Measurements from ENCODE around the gene DSCAM.

Gene DSCAM

GRCh38 chr21:40688106-40688864, 158.7 kb downstream of the DSCAM start:
- H3K4me3 ChIP-seq (replicated peaks; ENCODE audit: low read depth, low read length), result no peak overlapping the region
- TF ChIP-seq, protein P1, sequence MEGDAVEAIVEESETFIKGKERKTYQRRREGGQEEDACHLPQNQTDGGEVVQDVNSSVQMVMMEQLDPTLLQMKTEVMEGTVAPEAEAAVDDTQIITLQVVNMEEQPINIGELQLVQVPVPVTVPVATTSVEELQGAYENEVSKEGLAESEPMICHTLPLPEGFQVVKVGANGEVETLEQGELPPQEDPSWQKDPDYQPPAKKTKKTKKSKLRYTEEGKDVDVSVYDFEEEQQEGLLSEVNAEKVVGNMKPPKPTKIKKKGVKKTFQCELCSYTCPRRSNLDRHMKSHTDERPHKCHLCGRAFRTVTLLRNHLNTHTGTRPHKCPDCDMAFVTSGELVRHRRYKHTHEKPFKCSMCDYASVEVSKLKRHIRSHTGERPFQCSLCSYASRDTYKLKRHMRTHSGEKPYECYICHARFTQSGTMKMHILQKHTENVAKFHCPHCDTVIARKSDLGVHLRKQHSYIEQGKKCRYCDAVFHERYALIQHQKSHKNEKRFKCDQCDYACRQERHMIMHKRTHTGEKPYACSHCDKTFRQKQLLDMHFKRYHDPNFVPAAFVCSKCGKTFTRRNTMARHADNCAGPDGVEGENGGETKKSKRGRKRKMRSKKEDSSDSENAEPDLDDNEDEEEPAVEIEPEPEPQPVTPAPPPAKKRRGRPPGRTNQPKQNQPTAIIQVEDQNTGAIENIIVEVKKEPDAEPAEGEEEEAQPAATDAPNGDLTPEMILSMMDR (IDR thresholded peaks at IDR 0.05; ENCODE audit: low read depth, low read length, missing control alignments), result no peak
- DNase-seq (ENCODE audit: extremely low read depth, low read depth), result no peak

DNA sequence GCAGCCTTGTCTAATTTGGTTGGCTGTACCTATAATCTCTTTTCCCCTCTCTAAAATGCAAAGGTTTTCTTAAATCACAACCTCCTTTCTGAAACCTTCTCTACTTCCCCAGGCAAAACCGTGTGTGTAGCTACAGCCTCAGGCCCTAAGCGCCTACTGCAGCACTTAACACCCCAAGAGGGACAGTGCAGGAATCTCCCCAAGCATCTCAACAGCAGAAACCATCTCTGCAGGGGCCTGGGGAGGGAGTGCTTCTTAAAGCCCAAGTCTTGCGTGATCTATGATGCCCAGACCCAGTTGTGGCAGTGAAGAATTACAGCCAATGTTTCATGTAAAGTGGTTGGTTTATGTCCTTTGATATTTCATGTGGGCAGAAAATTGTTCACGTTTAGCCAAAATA, 159.3 kb downstream of the DSCAM start:
- TF ChIP-seq, protein P1 (IDR thresholded peaks at IDR 0.05; ENCODE audit: low read depth, low read length, missing control alignments), result no peak
- DNase-seq (ENCODE audit: extremely low read depth, low read depth), result no peak
- H3K4me3 ChIP-seq (replicated peaks; ENCODE audit: low read depth, low read length), result no peak overlapping the region

- DNase-seq (ENCODE audit: extremely low read depth, low read depth), result no peak
- TF ChIP-seq, protein P1 (IDR thresholded peaks at IDR 0.05; ENCODE audit: low read depth, low read length, missing control alignments), result no peak
These were observed 160.4 kb downstream of the DSCAM start for GRCh38 chr21:40686526-40686925.

DNA sequence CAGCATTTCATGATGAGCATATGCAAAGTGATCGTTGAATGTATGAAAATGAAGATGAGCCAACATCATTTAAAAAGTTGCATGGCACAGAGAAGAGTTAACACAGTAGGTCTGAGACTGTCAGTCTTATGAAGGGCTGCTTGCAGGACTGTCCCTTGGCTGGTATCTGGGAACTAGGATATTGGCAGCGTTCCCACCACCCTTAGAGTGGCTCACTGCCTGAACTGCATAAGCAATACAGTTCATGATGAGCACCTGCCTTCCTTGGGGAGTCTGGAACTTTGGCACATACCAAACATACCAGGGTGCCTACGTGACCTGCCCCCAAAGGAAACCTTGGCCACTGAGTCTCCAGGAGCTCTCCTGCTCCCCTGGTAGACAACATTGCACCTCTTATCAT, 161.8 kb downstream of the DSCAM start:
- no peak for DNase-seq (ENCODE audit: extremely low read depth, low read depth)
- no peak overlapping the region for H3K4me3 ChIP-seq (replicated peaks; ENCODE audit: low read depth, low read length)
- TF ChIP-seq, protein P1 (IDR thresholded peaks at IDR 0.05; ENCODE audit: low read depth, low read length, missing control alignments), result no peak

More at GRCh38 chr21:40686526-40686925, 160.4 kb downstream of the DSCAM start:
- H3K4me3 ChIP-seq (replicated peaks; ENCODE audit: low read depth, low read length), result no peak overlapping the region

- no peak for DNase-seq (ENCODE audit: extremely low read depth, low read depth)
- H3K4me3 ChIP-seq (replicated peaks; ENCODE audit: low read depth, low read length), result no peak overlapping the region
- TF ChIP-seq, protein P1 (IDR thresholded peaks at IDR 0.05; ENCODE audit: low read depth, low read length, missing control alignments), result no peak
These were observed 162.2 kb downstream of the DSCAM start for GRCh38 chr21:40684726-40685125.

DNA sequence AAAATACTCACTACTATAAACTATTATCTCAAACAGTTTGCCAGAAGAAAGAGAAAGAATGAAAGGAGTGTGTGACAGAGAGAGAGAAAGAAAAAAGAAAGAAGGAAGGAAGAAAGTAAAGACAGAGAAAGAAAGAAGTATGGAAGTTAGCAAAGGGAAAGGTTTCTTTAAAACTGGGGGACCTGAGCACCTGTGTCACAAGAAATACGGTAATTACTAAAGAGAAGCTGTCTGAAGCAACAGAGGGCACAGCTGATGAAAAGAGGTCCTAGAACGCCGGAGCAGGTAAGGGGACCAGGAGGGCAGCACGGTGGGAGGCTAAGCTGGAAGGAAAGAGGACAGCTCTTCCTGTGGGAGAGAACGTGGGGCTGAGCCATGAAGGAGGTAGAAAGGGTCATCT, 163.6 kb downstream of the DSCAM start:
- DNase-seq (ENCODE audit: extremely low read depth, low read depth), result no peak
- TF ChIP-seq, protein P1 (IDR thresholded peaks at IDR 0.05; ENCODE audit: low read depth, low read length, missing control alignments), result no peak
- H3K4me3 ChIP-seq (replicated peaks; ENCODE audit: low read depth, low read length), result no peak overlapping the region
